SJSA1 (cell line): ENCODE measurements around the gene KCNQ2. TPM values are rescaled to one million over a fixed set of nuclear protein-coding genes. Genes with fewer than 3 reads are reported as not detected.
"Not testable (repeated sequence)": the region's sequence is repeated elsewhere in the genome, so short reads cannot be mapped to it uniquely, and the experiment has no call there.

Source experiments
- DNase-seq, 2 experiments: peaks; one replicate each; pipeline ENCODE4 v3.0.0-alpha.2; 2015 to 2020; ENCODE audit warnings: low spot score in 2 of 2, low read depth in 1 of 2
- H3K27ac ChIP-seq: fragments of 250-450 bp; sonication (Bioruptor Pico); 2 replicates; pipeline ENCODE4 v1.5.1; 2020; ENCODE audit warnings: mild to moderate bottlenecking, moderate library complexity
- H3K27me3 ChIP-seq: fragments of 250-450 bp; sonication (Bioruptor Pico); replicated peaks from 2 replicates; pipeline ENCODE4 v1.5.1; 2020; ENCODE audit warnings: mild to moderate bottlenecking, moderate library complexity
- H3K36me3 ChIP-seq: fragments of 250-450 bp; sonication (Bioruptor Pico); 2 replicates; pipeline ENCODE4 v1.5.1; 2020; ENCODE audit warnings: mild to moderate bottlenecking
- H3K4me1 ChIP-seq: fragments of 250-450 bp; sonication (Bioruptor Pico); replicated peaks from 2 replicates; pipeline ENCODE4 v1.6.1; 2021; ENCODE audit warnings: mild to moderate bottlenecking
- H3K4me3 ChIP-seq: fragments of 250-450 bp; sonication (Bioruptor Pico); 2 replicates; pipeline ENCODE4 v1.5.1; 2020; ENCODE audit warnings: mild to moderate bottlenecking
- H3K9me3 ChIP-seq: fragments of 250-450 bp; sonication (Bioruptor Pico); replicated peaks from 2 replicates; pipeline ENCODE4 v1.5.1; 2020; ENCODE audit warnings: mild to moderate bottlenecking
- total RNA-seq: library from RNA; depleted of rRNA; stranded (reverse); fragments of >200 nt; shearing (Covaris generic); gene quantifications from 2 replicates; pipeline ENCODE4 v1.2.3, GENCODE V29; 2014

KCNQ2 gene
- total RNA-seq, 1 experiment from 2014 or later: not detected

DNA sequence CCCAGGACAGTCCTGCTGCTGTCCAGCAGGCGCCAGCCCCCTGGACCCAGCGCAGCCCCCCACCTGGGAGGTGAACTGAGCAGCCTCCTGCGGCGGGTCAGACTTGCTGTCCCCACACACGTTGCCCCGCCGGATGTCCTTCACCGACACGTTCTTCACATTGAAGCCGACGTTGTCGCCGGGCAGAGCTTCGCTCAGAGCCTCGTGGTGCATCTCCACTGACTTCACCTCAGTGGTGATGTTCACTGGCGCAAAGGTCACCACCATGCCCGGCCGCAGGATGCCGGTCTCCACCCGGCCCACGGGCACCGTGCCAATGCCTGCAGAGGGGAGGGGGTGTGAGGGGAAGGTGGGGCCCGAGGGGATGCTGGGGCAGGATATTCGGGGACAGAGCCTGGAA lies 18.0 kb upstream of the KCNQ2 start:
- H3K27ac ChIP-seq: no peak overlapping the region
- DNase-seq: no peak
- H3K36me3 ChIP-seq: no peaks in the 10 kb centered on the region
- no peak overlapping the region for H3K4me3 ChIP-seq
- no peaks in the 10 kb centered on the region for H3K9me3 ChIP-seq
- no peaks in the 10 kb centered on the region; the same call in 1 of the 2 replicates for H3K27me3 ChIP-seq
- H3K4me1 ChIP-seq: no peaks in the 10 kb centered on the region

DNA sequence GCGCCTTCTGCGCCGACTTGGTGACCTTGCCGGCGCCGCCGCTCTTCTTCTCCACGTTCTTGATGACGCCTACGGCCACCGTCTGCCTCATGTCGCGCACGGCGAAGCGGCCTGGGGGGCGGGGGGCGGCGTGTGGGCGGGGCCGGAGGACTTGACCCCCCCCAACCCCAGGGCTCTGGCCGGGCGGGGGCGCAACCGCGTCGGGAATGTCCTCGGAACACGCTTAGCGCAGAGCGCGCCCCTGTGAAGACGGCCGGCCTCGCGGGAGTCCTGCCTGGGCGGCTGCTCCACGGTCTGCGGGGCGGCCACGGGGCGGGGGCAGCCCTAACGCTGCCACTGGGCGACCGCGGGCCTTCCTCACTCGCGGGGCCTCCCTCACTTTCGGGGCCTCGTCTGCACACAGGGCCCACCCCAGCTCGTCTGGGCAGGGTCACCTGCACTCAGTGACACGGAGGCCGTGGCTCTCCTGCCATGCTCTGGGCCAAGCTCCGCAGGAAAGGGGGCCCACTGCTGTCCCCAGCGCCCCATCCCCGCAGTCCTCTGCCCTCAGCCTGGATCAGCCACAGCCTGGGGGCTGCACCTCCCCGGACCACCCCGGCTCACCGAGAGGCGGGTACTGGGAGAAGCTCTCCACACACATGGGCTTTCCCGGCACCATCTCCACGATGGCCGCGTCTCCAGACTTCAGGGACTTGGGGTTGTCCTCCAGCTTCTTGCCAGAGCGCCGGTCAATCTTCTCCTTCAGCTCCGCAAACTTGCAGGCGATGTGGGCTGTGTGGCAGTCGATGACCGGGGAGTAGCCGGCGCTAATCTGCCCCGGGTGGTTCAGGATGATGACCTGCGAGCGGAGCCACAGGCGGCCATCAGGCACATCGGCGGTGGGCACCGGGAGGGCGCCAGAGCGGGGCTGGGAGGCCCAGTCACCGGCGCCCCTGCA lies 16.1 kb upstream of the KCNQ2 start:
- H3K4me1 ChIP-seq: peaks cover 2% of the 10 kb centered on the region
- no peak overlapping the region for H3K4me3 ChIP-seq
- H3K9me3 ChIP-seq: no peaks in the 10 kb centered on the region
- DNase-seq: no peak
- no peaks in the 10 kb centered on the region for H3K36me3 ChIP-seq
- H3K27ac ChIP-seq: no peak overlapping the region
- peaks cover 8% of the 10 kb centered on the region for H3K27me3 ChIP-seq

DNA sequence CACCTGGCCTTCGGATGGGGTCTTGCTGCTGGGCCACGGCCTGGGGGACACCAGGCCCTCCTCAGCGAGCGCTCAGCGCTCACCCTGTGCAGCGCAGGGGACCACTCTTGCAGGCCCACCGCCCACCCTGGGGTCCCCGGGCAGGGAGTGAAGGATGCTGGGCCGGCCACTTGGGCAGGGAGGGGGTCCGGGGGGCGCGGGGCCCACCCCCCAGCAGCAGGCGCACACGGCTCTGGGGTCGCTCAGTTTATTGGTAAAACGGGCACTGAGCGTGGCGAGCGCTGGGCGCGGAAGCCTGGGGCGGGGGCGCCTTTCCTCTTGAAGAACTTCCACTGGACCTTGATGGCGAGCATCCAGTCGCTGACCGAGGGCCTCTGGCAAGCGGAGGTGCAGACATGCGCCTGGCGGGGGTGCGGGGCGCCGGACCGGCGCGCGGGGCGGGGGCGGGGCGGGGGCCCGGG lies 15.4 kb upstream of the KCNQ2 start:
- H3K36me3 ChIP-seq: no peaks in the 10 kb centered on the region
- H3K4me3 ChIP-seq: no peak overlapping the region
- peaks cover 15% of the 10 kb centered on the region for H3K27me3 ChIP-seq
- H3K9me3 ChIP-seq: no peaks in the 10 kb centered on the region
- H3K4me1 ChIP-seq: peaks cover 10% of the 10 kb centered on the region
- no peak for DNase-seq
- H3K27ac ChIP-seq: no peak overlapping the region

DNA sequence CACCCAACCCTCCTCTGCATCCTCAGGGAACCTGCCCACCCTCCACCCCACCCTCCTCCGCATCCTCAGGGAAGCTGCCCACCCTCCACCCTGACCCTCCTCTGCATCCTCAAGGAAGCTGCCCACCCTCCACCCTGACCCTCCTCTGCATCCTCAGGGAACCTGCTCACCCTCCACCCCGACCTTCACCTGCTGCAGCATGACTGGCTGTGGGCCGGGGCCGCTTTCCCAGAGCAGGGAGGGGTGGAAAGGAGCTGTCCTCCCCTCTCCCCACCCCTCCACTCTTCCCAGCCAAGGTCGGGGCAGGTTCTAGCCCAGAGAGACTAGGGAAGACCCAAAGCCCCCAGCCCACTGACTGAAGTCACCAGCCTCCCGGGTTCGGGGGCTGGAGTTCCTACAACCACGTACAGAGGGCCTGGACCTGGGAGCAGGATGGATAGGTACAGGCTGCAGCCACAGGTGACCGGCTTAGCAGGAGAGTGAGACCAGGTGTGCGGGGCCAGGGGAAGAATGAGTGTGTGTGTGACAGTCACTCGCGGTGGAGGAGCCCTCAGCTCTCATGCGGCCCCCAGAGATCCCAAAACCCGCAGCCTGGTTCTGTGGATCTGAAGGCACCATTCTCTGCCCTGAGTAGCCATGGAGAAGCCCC lies 14.8 kb upstream of the KCNQ2 start:
- peaks cover 18% of the 10 kb centered on the region for H3K27me3 ChIP-seq
- H3K4me1 ChIP-seq: peaks cover 13% of the 10 kb centered on the region
- H3K4me3 ChIP-seq: no peak overlapping the region
- no peak for DNase-seq
- no peaks in the 10 kb centered on the region for H3K36me3 ChIP-seq
- H3K9me3 ChIP-seq: no peaks in the 10 kb centered on the region
- H3K27ac ChIP-seq: no peak overlapping the region

DNA sequence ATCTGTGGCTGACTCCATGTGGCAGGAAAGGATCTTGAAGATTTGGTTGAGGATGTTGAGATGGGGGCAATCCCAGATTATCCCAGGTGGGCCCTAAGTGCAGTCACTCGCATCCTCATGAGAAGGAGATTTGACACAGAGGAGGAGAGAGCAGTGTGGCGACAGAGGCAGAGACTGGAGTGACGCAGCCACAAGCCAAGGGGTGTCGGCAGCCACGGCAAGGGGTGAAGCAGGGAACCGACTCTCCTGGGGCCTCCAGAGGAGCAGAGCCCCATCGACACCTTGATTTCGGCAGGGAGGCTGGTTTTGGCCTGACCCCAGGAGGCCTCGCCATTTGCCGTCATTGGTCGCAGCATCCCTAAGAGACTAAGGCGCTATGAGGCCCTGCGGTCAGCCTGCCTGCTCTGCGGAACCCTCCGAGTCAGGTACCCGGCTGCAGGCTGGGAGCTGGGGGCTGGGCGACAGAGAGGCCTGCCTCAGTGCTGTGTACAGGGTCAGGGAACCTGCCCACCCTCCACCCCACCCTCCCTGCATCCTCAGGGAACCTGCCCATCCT lies 13.9 kb upstream of the KCNQ2 start:
- H3K4me1 ChIP-seq: peaks cover 13% of the 10 kb centered on the region
- H3K4me3 ChIP-seq: no peak overlapping the region
- H3K9me3 ChIP-seq: no peaks in the 10 kb centered on the region
- DNase-seq: no peak
- H3K27ac ChIP-seq: no peak overlapping the region
- H3K27me3 ChIP-seq: peaks cover 27% of the 10 kb centered on the region
- H3K36me3 ChIP-seq: no peaks in the 10 kb centered on the region

DNA sequence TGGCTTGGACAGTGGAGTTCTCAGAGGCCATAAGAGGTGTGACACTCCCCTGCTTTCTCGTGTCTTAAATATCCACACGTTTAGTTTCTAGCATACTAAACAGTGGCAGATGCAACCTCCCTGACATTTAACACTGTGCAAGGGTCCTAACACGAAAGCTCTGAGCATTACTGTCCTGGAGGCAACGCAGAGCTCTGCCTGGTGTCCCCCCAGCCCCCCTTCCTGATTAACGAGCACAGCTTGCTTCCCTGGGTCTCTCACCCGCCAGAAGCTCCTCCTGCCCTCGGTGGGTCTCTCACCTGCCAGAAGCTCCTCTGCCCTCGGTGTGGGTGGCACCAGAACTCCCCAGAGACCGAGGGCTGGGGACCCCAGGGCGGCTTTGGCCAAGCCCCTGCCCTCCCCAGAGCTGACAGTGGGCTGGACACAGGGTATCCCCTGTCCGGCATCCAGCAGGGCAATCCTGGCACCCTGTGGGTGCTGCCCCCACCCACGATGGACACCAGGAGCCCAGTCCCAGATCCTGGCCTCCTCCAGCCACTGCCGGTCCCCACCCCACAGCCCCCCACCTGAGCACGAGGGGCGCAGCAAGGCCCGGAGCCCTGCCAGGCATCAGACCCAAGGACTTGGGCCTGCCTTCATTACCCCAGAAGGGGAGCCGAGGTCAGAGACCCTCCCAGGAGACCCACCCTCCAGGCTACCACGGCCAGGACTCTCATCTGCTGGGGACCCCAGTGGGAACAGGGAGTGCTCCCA lies 12.4 kb upstream of the KCNQ2 start:
- H3K36me3 ChIP-seq: no peaks in the 10 kb centered on the region
- H3K27ac ChIP-seq: no peak overlapping the region
- peaks cover 38% of the 10 kb centered on the region for H3K27me3 ChIP-seq
- H3K9me3 ChIP-seq: no peaks in the 10 kb centered on the region
- no peak overlapping the region for H3K4me3 ChIP-seq
- no peak for DNase-seq
- H3K4me1 ChIP-seq: peaks cover 13% of the 10 kb centered on the region

DNA sequence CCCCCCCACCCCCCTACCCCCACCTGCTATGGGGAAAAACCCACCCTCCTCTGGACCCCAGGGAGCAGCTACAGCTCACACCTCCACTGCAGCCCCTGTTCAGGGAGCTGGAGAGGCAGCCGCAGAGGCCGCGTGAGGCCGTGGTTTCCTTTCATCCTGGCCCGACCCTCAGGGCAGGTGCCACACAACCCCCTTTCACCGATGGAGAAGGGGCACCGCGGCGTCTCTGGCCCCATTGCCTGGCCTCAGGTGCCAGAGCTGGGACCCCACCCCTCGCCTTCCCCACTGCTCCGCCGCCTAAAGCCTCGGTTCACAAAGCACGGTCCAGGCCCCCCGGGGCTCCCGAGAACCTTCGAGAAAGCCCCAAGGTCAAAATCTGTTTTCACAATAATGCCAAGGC lies 11.8 kb upstream of the KCNQ2 start:
- no peak for DNase-seq
- Histone ChIP-seq H3K36me3 (no peaks in the 10 kb centered on the region), H3K9me3 (no peaks in the 10 kb centered on the region), H3K4me3 (no peak overlapping the region), H3K4me1 (peaks cover 13% of the 10 kb centered on the region), H3K27me3 (peaks cover 42% of the 10 kb centered on the region), H3K27ac (no peak overlapping the region)

DNA sequence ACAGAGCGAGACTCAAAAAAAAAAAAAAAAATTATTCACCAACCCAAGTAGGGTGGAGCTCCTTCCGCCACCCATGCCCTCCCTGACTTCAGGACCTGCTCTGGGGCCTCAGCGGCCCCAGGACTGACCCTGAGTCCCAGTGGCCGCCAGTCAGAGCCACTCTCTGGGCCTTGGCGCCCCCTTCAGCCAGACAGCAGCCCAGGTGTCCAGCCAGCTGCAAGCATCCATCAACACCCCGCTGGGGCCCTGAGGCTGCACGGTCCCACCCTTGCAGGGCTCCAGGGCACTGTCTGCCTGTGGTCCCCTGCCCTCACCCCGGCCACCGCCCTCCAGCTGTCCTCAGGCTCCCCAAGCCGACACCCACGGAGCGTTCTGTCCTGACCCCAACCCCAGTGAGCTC lies 11.4 kb upstream of the KCNQ2 start:
- H3K4me1 ChIP-seq: peaks cover 13% of the 10 kb centered on the region
- H3K9me3 ChIP-seq: no peaks in the 10 kb centered on the region
- DNase-seq: no peak
- H3K27ac ChIP-seq: no peak overlapping the region
- H3K36me3 ChIP-seq: no peaks in the 10 kb centered on the region
- peaks cover 46% of the 10 kb centered on the region for H3K27me3 ChIP-seq
- H3K4me3 ChIP-seq: no peak overlapping the region

DNA sequence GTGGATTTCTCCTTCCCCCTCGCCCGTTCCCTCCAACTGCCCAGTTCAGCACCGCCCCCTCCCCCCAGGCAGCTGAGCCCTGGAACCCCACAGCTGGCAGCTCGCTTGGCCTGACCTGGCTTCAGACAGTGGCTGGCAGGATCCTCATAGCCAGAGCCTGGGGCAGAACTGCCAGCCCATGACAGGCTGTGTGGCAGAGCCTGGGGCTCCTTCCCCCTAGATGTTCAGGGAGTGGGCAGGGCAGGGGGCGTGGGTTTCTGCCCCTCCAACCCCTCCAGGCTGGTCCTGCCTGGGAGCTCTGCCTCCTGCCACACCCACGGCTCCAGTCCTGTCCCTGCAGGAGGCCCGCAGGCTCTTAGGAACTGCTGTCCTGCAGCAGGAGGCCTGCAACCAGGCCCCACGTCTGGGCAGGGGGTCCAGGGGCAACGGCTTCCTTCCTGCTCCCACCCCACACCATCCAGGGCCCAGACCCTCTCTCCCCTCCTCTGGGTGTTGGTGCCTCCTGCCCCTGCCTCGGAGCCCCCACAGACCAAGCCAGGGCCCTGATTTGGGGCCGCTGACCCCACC lies 9.6 kb upstream of the KCNQ2 start:
- Histone ChIP-seq H3K4me3 (no peak overlapping the region), H3K36me3 (no peaks in the 10 kb centered on the region), H3K4me1 (peaks cover 13% of the 10 kb centered on the region), H3K9me3 (no peaks in the 10 kb centered on the region), H3K27ac (no peak overlapping the region), H3K27me3 (peaks cover 63% of the 10 kb centered on the region)
- DNase-seq: no peak

DNA sequence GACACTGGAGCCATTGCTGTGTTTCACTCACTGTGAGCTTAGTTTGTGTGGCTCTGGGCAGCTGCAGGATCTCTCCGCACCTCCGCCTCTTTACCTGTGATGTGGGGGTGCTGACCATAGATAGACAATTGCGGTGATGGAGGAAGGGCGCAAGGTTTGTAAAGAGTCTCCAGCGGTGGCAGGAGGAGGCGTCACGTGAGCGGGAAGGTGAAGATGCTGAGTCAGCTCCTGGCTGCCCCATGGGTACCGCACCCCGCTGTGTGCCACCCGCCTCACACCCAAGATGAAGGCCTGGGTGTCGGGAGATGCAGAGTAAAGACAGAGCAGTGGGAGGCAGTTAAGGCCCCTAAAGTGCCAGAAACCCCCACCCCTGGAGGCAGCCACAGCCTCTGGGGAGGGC lies 9.0 kb upstream of the KCNQ2 start:
- DNase-seq: no peak
- Histone ChIP-seq H3K9me3 (no peaks in the 10 kb centered on the region), H3K4me1 (peaks cover 13% of the 10 kb centered on the region), H3K27me3 (peaks cover 69% of the 10 kb centered on the region), H3K36me3 (no peaks in the 10 kb centered on the region), H3K4me3 (no peak overlapping the region), H3K27ac (no peak overlapping the region)

DNA sequence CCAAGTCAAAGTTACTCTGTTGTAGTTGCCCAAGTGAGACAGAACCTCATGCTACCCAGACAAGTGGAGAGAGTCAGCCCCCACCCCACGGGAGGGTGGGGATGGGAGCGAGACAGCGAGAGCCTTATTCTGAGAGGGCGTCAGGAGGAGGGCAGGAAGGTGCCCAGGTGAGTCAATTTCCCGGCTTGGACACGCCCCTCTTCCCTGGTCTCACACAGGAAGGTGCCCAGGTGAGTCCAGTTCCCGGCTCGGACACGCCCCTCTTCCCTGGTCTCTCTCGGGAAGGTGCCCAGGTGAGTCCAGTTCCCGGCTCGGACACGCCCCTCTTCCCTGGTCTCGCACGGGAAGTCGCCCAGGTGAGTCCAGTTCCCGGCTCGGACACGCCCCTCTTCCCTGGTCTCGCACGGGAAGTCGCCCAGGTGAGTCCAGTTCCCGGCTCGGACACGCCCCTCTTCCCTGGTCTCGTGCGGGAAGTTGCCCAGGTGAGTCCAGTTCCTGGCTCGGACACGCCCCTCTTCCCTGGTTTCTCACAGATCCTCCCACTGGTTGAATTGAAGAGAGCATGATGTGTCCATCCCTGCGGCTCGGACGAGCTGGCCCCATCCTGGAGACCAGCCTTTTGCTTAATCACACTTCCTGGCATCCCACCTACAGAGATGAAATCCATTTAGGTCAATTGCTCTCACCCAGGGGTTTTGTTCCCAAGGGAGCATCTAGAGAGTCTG lies 7.4 kb upstream of the KCNQ2 start:
- DNase-seq, H3K27ac ChIP-seq, H3K9me3 ChIP-seq, H3K4me3 ChIP-seq, H3K36me3 ChIP-seq: not testable (repeated sequence)
- H3K4me1 ChIP-seq: peaks cover 13% of the 10 kb centered on the region
- H3K27me3 ChIP-seq: peaks cover 86% of the 10 kb centered on the region

DNA sequence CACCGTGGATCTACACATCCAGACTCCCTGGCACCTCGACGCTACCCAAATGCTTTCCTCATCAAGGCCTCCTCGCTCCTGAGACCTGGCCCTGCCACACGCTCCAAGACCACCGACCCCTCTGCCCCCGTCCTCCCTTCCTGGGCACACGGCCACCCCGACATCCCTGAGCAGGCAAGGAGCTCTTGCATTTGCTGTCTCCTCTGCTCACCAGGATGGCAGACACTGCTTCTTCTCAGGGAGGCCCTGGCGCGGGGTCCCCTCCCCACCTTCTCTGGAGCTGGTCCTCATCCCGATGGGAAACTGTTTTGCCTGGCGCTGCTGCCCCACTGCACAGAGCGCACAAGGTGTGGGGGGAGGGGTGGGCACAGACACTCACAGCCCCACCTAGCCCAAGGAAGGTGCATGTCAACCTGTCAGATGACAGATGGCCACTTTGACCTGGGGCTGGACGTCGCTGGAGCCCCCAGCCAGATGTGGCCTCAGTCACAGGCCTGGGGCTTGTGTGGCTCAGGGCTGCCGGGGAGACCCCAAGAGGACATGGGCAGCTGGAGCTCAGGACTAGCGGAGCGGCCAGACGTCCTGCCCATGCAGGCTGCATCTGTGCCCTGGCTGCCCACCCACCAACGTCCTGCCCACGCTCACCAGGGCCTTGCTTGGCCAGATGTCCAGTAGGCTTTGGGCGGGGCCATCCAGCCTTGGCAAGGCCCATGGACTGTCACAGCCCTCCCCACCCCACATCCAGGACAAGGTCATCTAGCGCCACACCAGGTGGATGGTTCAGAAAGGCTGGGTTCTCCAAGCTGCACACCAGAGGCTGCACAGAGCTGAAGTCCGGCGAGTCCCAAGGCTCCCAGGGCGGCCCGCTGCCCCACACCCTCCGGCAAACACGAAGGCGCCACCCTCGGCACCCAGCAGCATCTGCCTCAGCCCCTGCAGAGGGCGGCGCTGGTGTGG lies 6.2 kb upstream of the KCNQ2 start:
- Histone ChIP-seq H3K27ac (no peak overlapping the region), H3K4me3 (no peak overlapping the region), H3K4me1 (peaks cover 11% of the 10 kb centered on the region), H3K9me3 (no peaks in the 10 kb centered on the region), H3K36me3 (no peaks in the 10 kb centered on the region), H3K27me3 (peaks cover 90% of the 10 kb centered on the region)
- no peak for DNase-seq
